Astrocyte (in vitro differentiated cells and primary cell): Measurements from ENCODE around the gene NIPSNAP2. TPM values are rescaled to one million over a fixed set of nuclear protein-coding genes. Genes with fewer than 3 reads are reported as not detected.

Source experiments
- total RNA-seq: library from RNA; stranded (reverse); gene quantifications from 2 replicates; pipeline ENCODE4 v1.2.1, GENCODE V29; 2021

Gene NIPSNAP2
- total RNA-seq, 1 donor from 2014 or later: 33.2 TPM

Other genes with a start within 250 kb of the NIPSNAP2 start
- not detected in 2 replicates for gene SEPTIN14, start 101.8 kb upstream of the NIPSNAP2 start, total RNA-seq
- 1.9 and 3.5 TPM in 2 replicates for gene ZNF713, start 77.1 kb upstream of the NIPSNAP2 start, total RNA-seq
- gene MRPS17, start 12.7 kb upstream of the NIPSNAP2 start, total RNA-seq: 13.8 and 15.7 TPM in 2 replicates
- 69.2 and 72.7 TPM in 2 replicates for gene PSPH, start 86.9 kb downstream of the NIPSNAP2 start, total RNA-seq
- 160 and 180 TPM in 2 replicates for gene CCT6A, start 87.2 kb downstream of the NIPSNAP2 start, total RNA-seq
- gene SUMF2, start 99.7 kb downstream of the NIPSNAP2 start, total RNA-seq: 87.8 and 96.0 TPM in 2 replicates
- not detected in 2 replicates for gene PHKG1, start 128.4 kb downstream of the NIPSNAP2 start, total RNA-seq
- gene CHCHD2, start 141.9 kb downstream of the NIPSNAP2 start, total RNA-seq: not detected in 2 replicates
- not detected in 2 replicates for gene NUPR2, start 151.8 kb downstream of the NIPSNAP2 start, total RNA-seq